WTC11 (cell line): ENCODE data around the gene BRAF.

Source experiments
- CBFB ChIP-seq: sonication (generic); formaldehyde crosslinking; IDR thresholded peaks from 2 replicates; pipeline ENCODE4 v1.8.1; 2022; ENCODE audit warnings: mild to moderate bottlenecking, low read depth, missing genetic modification reagents
- MAX ChIP-seq: sonication (generic); formaldehyde crosslinking; IDR thresholded peaks from 2 replicates; pipeline ENCODE4 v1.8.0; 2022; ENCODE audit warnings: mild to moderate bottlenecking, missing genetic modification reagents
- PREB ChIP-seq: sonication (generic); formaldehyde crosslinking; IDR thresholded peaks from 2 replicates; pipeline ENCODE4 v1.8.1; 2022; ENCODE audit warnings: mild to moderate bottlenecking, missing genetic modification reagents, moderate library complexity, borderline replicate concordance
- TF ChIP-seq, protein P1 (sequence below): fragments of 200-600 bp; IDR thresholded peaks from 2 replicates; pipeline ENCODE4 v1.8.0; 2022; ENCODE audit warnings: antibody characterized with exemption
- TF ChIP-seq, protein P2 (sequence below): fragments of 250-450 bp; sonication (Bioruptor Pico); IDR thresholded peaks from 2 replicates; pipeline ENCODE4 v1.9.0; 2021; ENCODE audit warnings: mild to moderate bottlenecking

DNA sequence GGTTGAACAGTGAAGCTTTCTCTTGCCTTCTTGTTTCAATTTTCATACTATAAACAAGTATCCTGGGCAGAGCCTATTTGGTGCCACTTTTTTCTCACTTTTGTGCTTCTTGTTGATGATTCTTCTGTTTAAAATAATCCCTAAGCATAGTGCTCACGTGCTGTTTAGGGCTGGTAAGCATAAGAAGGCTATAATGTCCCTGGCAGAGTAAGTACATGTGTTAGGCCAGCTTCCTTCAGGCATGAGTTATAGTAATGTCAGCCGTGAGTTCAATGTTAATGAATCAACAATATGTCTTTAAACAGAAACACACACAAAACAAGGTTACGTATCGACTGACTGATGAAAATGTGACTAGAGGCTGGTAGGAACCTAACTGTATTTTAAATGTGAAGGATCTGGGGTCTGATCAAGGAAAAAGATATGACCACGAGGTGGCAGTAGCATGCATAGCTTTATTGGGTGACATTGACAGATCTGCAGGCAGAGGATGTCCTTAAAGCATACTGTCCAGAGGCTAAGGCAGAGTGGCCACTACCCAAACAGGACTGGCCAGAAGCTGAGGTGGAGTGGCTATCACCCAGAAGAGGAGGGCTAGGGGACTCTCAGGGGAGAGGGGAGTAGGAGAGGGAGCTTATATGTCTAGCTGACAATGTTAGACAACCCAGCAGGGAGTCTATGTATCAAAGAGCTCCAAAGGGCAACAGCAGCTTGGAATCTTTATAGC, 113.7 kb downstream of the BRAF start:
- TF ChIP-seq, protein P1, sequence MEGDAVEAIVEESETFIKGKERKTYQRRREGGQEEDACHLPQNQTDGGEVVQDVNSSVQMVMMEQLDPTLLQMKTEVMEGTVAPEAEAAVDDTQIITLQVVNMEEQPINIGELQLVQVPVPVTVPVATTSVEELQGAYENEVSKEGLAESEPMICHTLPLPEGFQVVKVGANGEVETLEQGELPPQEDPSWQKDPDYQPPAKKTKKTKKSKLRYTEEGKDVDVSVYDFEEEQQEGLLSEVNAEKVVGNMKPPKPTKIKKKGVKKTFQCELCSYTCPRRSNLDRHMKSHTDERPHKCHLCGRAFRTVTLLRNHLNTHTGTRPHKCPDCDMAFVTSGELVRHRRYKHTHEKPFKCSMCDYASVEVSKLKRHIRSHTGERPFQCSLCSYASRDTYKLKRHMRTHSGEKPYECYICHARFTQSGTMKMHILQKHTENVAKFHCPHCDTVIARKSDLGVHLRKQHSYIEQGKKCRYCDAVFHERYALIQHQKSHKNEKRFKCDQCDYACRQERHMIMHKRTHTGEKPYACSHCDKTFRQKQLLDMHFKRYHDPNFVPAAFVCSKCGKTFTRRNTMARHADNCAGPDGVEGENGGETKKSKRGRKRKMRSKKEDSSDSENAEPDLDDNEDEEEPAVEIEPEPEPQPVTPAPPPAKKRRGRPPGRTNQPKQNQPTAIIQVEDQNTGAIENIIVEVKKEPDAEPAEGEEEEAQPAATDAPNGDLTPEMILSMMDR = peak; percentile 25
- no peak for TF ChIP-seq PREB (CRISPR knock-in tag)
- no peak for TF ChIP-seq MAX (CRISPR knock-in tag)
- TF ChIP-seq, protein P2, sequence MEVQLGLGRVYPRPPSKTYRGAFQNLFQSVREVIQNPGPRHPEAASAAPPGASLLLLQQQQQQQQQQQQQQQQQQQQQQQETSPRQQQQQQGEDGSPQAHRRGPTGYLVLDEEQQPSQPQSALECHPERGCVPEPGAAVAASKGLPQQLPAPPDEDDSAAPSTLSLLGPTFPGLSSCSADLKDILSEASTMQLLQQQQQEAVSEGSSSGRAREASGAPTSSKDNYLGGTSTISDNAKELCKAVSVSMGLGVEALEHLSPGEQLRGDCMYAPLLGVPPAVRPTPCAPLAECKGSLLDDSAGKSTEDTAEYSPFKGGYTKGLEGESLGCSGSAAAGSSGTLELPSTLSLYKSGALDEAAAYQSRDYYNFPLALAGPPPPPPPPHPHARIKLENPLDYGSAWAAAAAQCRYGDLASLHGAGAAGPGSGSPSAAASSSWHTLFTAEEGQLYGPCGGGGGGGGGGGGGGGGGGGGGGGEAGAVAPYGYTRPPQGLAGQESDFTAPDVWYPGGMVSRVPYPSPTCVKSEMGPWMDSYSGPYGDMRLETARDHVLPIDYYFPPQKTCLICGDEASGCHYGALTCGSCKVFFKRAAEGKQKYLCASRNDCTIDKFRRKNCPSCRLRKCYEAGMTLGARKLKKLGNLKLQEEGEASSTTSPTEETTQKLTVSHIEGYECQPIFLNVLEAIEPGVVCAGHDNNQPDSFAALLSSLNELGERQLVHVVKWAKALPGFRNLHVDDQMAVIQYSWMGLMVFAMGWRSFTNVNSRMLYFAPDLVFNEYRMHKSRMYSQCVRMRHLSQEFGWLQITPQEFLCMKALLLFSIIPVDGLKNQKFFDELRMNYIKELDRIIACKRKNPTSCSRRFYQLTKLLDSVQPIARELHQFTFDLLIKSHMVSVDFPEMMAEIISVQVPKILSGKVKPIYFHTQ (CRISPR knock-in tag) = no peak
- TF ChIP-seq CBFB (CRISPR knock-in tag) = no peak
